HFF-Myc (cell line): ENCODE data around the gene MBNL1.

ENCODE experiments used
- DNase-seq: peaks from one replicate; pipeline ENCODE4 v3.0.0-alpha.2; 2011; ENCODE audit warnings: low read depth; ENCODE audit errors: extremely low read depth
- H3K4me3 ChIP-seq: replicated peaks from 2 replicates; pipeline ENCODE4 v1.5.1; 2011; ENCODE audit warnings: low read depth, mild to moderate bottlenecking, control low read depth, low read length
- TF ChIP-seq, protein P1 (sequence below): IDR thresholded peaks from 2 replicates; pipeline ENCODE4 v1.5.1; 2012; ENCODE audit warnings: mild to moderate bottlenecking, low read depth, low read length, control low read depth; ENCODE audit errors: missing control alignments

Gene MBNL1

DNA sequence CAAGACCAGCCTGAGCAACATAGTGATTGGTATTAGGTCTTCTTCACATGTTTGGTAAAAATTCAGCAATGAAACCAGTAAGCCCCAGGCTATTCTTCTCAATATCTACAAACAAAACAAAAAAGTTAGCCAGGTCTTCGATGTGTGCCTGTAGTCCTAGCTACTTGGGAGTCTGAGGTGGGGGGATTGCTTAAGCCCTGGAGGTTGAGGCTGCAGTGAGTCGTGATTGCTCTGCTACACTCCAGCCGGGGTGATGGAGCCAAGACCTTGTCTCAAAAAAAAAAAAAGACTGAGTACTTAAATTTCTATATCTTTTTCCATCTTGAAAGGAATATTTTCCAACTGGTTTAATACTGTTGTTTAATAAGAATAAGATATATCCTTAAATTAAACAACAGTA, 106.8 kb downstream of the MBNL1 start:
- no peak for DNase-seq
- TF ChIP-seq, protein P1, sequence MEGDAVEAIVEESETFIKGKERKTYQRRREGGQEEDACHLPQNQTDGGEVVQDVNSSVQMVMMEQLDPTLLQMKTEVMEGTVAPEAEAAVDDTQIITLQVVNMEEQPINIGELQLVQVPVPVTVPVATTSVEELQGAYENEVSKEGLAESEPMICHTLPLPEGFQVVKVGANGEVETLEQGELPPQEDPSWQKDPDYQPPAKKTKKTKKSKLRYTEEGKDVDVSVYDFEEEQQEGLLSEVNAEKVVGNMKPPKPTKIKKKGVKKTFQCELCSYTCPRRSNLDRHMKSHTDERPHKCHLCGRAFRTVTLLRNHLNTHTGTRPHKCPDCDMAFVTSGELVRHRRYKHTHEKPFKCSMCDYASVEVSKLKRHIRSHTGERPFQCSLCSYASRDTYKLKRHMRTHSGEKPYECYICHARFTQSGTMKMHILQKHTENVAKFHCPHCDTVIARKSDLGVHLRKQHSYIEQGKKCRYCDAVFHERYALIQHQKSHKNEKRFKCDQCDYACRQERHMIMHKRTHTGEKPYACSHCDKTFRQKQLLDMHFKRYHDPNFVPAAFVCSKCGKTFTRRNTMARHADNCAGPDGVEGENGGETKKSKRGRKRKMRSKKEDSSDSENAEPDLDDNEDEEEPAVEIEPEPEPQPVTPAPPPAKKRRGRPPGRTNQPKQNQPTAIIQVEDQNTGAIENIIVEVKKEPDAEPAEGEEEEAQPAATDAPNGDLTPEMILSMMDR, result no peak

DNA sequence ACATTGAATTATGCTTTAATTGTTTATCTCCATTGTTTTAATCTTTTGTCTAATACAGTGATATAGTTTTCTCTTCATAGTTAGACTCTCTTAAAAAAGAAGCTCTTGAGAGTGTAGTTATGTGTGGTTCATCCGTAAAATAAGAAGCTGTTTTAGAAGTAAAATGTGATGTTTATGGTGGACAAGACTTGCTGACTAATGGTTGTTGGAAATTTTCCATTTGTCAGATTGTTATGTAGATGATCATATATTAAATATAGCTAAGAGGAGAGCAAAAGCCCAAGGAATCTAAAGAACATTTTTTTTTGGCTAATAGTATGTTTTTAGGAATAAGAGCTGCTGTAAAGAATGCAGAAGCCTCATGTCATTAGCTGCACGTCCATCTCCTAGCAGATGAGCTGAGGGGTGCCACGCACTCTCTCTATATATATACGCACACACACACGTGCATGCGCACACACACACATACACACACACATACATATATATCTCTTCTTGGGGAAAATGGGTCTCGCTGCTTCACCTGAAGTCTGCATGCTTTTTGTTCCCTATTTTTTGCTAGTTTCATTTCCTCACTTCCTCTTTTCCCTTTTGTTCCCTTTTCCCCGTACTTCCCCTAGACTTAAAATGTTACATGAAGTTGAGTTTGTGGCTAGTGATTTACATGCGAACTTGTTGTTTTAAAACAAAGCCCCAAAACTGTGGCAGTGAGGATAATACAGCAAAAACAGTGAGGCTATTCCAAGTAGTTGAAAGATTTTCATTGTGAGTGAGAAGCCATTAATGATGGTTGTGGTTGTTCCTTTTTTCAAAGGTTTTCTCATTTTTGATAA, 107.8 kb downstream of the MBNL1 start:
- TF ChIP-seq, protein P1, result no peak
- no peak for DNase-seq
- H3K4me3 ChIP-seq, result no peak overlapping the region

More for the DNA sequence above, 106.8 kb downstream of the MBNL1 start:
- no peak overlapping the region for H3K4me3 ChIP-seq

DNA sequence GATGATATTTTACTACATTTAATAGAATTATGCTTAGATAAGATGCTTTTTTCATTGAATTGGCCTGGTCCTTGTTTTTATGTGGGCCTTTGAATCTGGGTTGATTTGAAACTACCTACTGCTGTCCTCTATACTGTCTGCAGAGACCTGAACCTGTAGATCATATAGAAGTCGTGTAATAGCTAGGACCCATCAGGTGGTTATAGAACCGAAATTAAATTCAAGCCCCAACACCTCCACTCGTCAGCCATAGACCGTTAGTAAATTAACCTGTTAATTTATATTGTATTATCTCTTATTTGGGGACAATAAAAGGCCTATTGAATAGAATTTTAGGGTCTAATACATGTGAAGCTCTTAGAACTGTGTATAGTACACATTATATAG, 108.4 kb downstream of the MBNL1 start:
- no peak for DNase-seq
- no peak overlapping the region for H3K4me3 ChIP-seq
- TF ChIP-seq, protein P1, result no peak

DNA sequence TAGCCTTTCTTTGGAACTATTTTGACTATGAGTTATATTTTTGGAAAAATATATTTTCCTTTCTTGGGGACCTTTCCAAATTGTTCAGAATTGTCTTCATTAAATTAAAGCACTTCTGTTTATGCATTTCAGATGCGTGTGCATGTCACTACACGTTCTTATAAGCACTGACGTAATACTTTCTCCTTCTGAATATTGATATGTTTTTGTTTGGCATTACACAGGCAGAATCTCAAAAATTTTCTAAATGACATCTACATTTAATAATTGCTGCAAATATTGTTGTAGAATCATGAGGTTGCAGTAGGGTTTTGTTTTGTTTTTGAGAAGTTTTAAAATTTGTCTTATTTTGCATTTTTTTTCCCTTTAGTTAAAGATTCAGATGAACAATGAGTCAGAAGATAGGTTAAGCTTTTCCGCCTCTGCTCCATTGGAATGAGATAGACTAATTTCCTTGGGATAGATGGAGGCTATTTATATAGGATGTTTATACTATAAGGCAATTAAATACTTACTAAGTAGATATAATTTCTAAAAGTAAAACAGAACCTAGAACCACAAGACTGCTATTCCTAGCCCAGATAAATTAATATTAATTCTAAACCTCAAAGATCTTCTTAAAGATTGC, 110.8 kb downstream of the MBNL1 start:
- no peak for DNase-seq
- no peak overlapping the region for H3K4me3 ChIP-seq
- TF ChIP-seq, protein P1, result no peak

DNA sequence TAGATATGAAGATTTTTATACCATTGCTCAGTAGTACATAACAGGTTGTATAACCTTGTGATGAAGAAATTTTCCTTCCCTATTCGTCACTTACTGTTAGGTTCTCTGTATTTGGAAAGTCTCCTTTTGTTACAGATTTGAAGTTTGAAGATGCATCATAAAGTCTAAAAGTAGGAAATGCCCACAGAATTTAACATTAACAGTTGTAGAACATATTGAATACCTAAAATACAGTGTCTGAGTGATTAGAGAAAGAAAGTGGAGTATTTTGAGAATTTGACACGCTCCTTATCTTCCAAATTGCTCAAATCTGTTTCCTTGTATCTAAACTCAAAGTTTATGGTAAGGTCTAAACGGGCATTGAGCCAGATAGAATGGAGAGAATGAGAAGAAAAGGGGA, 111.3 kb downstream of the MBNL1 start:
- TF ChIP-seq, protein P1, result no peak
- no peak overlapping the region for H3K4me3 ChIP-seq
- no peak for DNase-seq

DNA sequence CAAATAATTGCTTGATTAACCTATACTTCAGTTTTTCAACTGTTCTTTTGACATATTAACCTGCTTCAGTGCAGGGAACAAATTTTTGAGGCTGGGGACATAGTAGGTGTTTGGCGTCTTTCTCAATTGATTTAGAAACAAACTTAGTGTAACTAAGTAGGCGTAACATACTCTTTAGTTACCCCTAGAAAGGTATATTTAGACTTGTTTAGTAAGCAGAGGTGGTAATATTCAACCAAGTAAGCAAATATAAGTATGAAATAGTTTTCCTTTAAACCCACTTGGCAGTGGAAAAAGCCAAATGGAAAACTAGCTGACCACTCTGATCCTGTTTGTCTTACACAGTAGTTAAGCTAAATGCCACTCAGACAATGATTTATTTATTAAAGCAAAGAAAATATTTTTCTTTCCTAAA, 113.2 kb downstream of the MBNL1 start:
- H3K4me3 ChIP-seq, result no peak overlapping the region
- no peak for DNase-seq
- TF ChIP-seq, protein P1, result no peak
